HCT116 (cell line): ENCODE measurements around the gene OBSL1. TPM values are rescaled to one million over a fixed set of nuclear protein-coding genes. Genes with fewer than 3 reads are reported as not detected.

Source experiments
- ATAC-seq: fragments of 200-7000 bp; cut with Tn5 transposase; 2 replicates; pipeline ENCODE4 v1.9.1; 2020; ENCODE audit warnings: mild to moderate bottlenecking, moderate library complexity
- BruUV-seq: library from RNA; stranded (reverse); fragments of 400-500 nt; replicated peaks from 2 replicates; lab custom pipeline; 2021; lab: Mats Ljungman, UMichigan
- CTCF ChIA-PET: fragments of 300-600 bp; sonication (Branson Sonifier 250); formaldehyde crosslinking; loops from one replicate; lab custom pipeline; 2021; ENCODE audit warnings: antibody characterized with exemption; lab: Charles Lee
- POLR2A ChIA-PET: fragments of 300-600, 350-600 bp; sonication (Branson Sonifier 250); formaldehyde crosslinking; loops from one replicate; lab custom pipeline; 2021; ENCODE audit warnings: antibody characterized with exemption; lab: Charles Lee
- RAD21 ChIA-PET, 2 experiments: fragments of 300-600 bp; sonication (Branson Sonifier 250); formaldehyde crosslinking; loops; one replicate each; lab custom pipeline; 2023; ENCODE audit warnings: low total read pairs in 2 of 2; ENCODE audit not compliant: uncharacterized antibody in 2 of 2, unreplicated experiment in 2 of 2, low non-redundant PET in 1 of 2; lab: Charles Lee
- DNase-seq: peaks from one replicate; pipeline ENCODE4 v3.0.0-alpha.2; 2010; ENCODE audit warnings: low read depth, low spot score
- H2AFZ ChIP-seq: fragments of 200-600 bp; shearing (Covaris generic), sonication (generic); 2 replicates; pipeline ENCODE4 v1.6.1; 2017; ENCODE audit warnings: low read depth, mixed run types, mixed read lengths, antibody characterized with exemption, low read length; ENCODE audit not compliant: poor library complexity, severe bottlenecking
- H3K27ac ChIP-seq: 2 replicates; pipeline ENCODE4 v1.5.1; 2012; ENCODE audit warnings: low read depth, low read length
- H3K27me3 ChIP-seq: fragments of 200-600 bp; sonication (generic); 2 replicates; pipeline ENCODE4 v1.6.1; 2016; ENCODE audit warnings: mixed run types, low read length, mixed read lengths; ENCODE audit not compliant: insufficient read depth
- H3K36me3 ChIP-seq, 2 experiments: fragments of 200-500 bp in 1 of 2; fragments of 200-600 bp in 1 of 2; sonication (Bioruptor generic) in 1 of 2; sonication (generic) in 1 of 2; 2 replicates each; pipeline versions ENCODE4 v1.5.1 to v1.6.1; 2014 to 2016; ENCODE audit warnings: low read length in 2 of 2, inconsistent platforms in 1 of 2, mixed read lengths in 1 of 2, mixed run types in 1 of 2; ENCODE audit not compliant: insufficient read depth in 2 of 2, control insufficient read depth in 1 of 2
- H3K4me1 ChIP-seq, 2 experiments: fragments of 200-600 bp in 1 of 2; sonication (generic) in 1 of 2; 2 replicates each; pipeline versions ENCODE4 v1.5.1 to v1.6.1; 2012 to 2017; ENCODE audit warnings: low read length in 2 of 2, inconsistent platforms in 1 of 2, mild to moderate bottlenecking in 1 of 2, mixed read lengths in 1 of 2, mixed run types in 1 of 2, moderate library complexity in 1 of 2; ENCODE audit not compliant: insufficient read depth in 2 of 2, control insufficient read depth in 1 of 2
- H3K4me2 ChIP-seq: fragments of 200-600 bp; sonication (generic); 2 replicates; pipeline ENCODE4 v1.6.1; 2017; ENCODE audit warnings: mixed run types, low read length, mixed read lengths
- H3K4me3 ChIP-seq, 2 experiments: fragments of 200-600 bp in 1 of 2; sonication (generic) in 1 of 2; replicated peaks in 1 of 2; 2 replicates each; pipeline ENCODE4 v1.5.1; 2011 to 2016; ENCODE audit warnings: low read length in 2 of 2, control low read depth in 1 of 2, low read depth in 1 of 2, mild to moderate bottlenecking in 1 of 2, mixed read lengths in 1 of 2, mixed run types in 1 of 2
- H3K79me2 ChIP-seq: fragments of 200-600 bp; sonication (generic); 2 replicates; pipeline ENCODE4 v1.6.1; 2017; ENCODE audit warnings: mild to moderate bottlenecking, mixed run types, low read length, moderate library complexity, mixed read lengths; ENCODE audit not compliant: insufficient read depth
- H3K9ac ChIP-seq: fragments of 200-600 bp; sonication (generic); 2 replicates; pipeline ENCODE4 v1.6.1; 2016; ENCODE audit warnings: low read length, mixed read lengths
- H3K9me2 ChIP-seq: fragments of 200-600 bp; sonication (generic), shearing (Covaris generic); 2 replicates; pipeline ENCODE4 v1.6.1; 2017; ENCODE audit warnings: mixed run types, mild to moderate bottlenecking, moderate library complexity; ENCODE audit not compliant: insufficient read depth
- H3K9me3 ChIP-seq, 2 experiments: fragments of 200-500 bp in 1 of 2; fragments of 200-600 bp in 1 of 2; sonication (Bioruptor generic) in 1 of 2; sonication (generic) in 1 of 2; 2 replicates each; pipeline ENCODE4 v1.6.1; 2014 to 2017; ENCODE audit warnings: low read length in 2 of 2, mixed read lengths in 2 of 2, inconsistent platforms in 1 of 2, low read depth in 1 of 2, mild to moderate bottlenecking in 1 of 2, mixed run types in 1 of 2, moderate library complexity in 1 of 2; ENCODE audit not compliant: control insufficient read depth in 1 of 2, insufficient read depth in 1 of 2
- H4K20me1 ChIP-seq: fragments of 200-600 bp; sonication (generic), shearing (Covaris generic); 2 replicates; pipeline ENCODE4 v1.6.1; 2017; ENCODE audit warnings: mixed run types, mild to moderate bottlenecking, moderate library complexity; ENCODE audit not compliant: insufficient read depth
- ATF3 ChIP-seq: IDR thresholded peaks from 2 replicates; pipeline ENCODE4 v1.6.1; 2012
- CBX3 ChIP-seq: IDR thresholded peaks from 2 replicates; pipeline ENCODE4 v1.6.1; 2012; ENCODE audit warnings: low read depth
- CEBPB ChIP-seq: IDR thresholded peaks from 2 replicates; pipeline ENCODE4 v1.6.1; 2012; ENCODE audit warnings: low read depth
- EGR1 ChIP-seq: IDR thresholded peaks from 2 replicates; pipeline ENCODE4 v1.6.1; 2012; ENCODE audit warnings: low read depth
- ELF1 ChIP-seq: IDR thresholded peaks from 2 replicates; pipeline ENCODE4 v1.6.1; 2012; ENCODE audit warnings: low read depth, borderline replicate concordance
- EZH2 ChIP-seq: fragments of 200-600 bp; sonication (generic); IDR thresholded peaks from 2 replicates; pipeline ENCODE4 v1.6.1; 2017; ENCODE audit warnings: antibody characterized with exemption, mixed run types
- EZH2phosphoT487 ChIP-seq: fragments of 200-600 bp; IDR thresholded peaks from 2 replicates; pipeline ENCODE4 v1.6.1; 2018; ENCODE audit warnings: antibody characterized with exemption, borderline replicate concordance
- FOSL1 ChIP-seq: IDR thresholded peaks from 2 replicates; pipeline ENCODE4 v1.6.1; 2012; ENCODE audit warnings: low read depth
- JUND ChIP-seq: IDR thresholded peaks from 2 replicates; pipeline ENCODE4 v1.6.1; 2012
- MAX ChIP-seq: IDR thresholded peaks from 2 replicates; pipeline ENCODE4 v1.6.1; 2012
- POLR2A ChIP-seq: IDR thresholded peaks from 2 replicates; pipeline ENCODE4 v1.7.0; 2011; ENCODE audit warnings: borderline replicate concordance; ENCODE audit not compliant: insufficient read depth, insufficient read length; ENCODE audit errors: extremely low read depth
- POLR2AphosphoS5 ChIP-seq: IDR thresholded peaks from 2 replicates; pipeline ENCODE4 v1.6.1; 2011; ENCODE audit warnings: mild to moderate bottlenecking, low read depth, low read length, moderate library complexity
- RAD21 ChIP-seq: IDR thresholded peaks from 2 replicates; pipeline ENCODE4 v1.6.1; 2012; ENCODE audit warnings: low read depth, mild to moderate bottlenecking
- SIN3A ChIP-seq: IDR thresholded peaks from 2 replicates; pipeline ENCODE4 v1.6.1; 2012; ENCODE audit warnings: low read depth
- SP1 ChIP-seq: IDR thresholded peaks from 2 replicates; pipeline ENCODE4 v1.6.1; 2012; ENCODE audit warnings: low read depth
- SRF ChIP-seq: IDR thresholded peaks from 2 replicates; pipeline ENCODE4 v1.6.1; 2012; ENCODE audit warnings: low read depth
- TCF7L2 ChIP-seq: IDR thresholded peaks from 2 replicates; pipeline ENCODE4 v1.7.0; 2011; ENCODE audit warnings: borderline replicate concordance, inconsistent platforms; ENCODE audit not compliant: insufficient read depth, insufficient read length; ENCODE audit errors: extremely low read depth
- ZBTB33 ChIP-seq: IDR thresholded peaks from 2 replicates; pipeline ENCODE4 v1.6.1; 2011; ENCODE audit warnings: mild to moderate bottlenecking, low read length, moderate library complexity; ENCODE audit not compliant: insufficient replicate concordance; ENCODE audit errors: extremely low read depth
- ZNF274 ChIP-seq: fragments of 200-500 bp; sonication (Bioruptor generic); IDR thresholded peaks from 2 replicates; pipeline ENCODE4 v1.6.1; 2014; ENCODE audit warnings: mild to moderate bottlenecking, low read depth, low read length, inconsistent platforms
- intact Hi-C: fragments of 100-400 bp; cut with micrococcal nuclease; formaldehyde crosslinking; loops from 2 replicates; pipeline ENCODE4 v1.10.0; 2022
- total RNA-seq: library from RNA; stranded (reverse); gene quantifications from one replicate; pipeline ENCODE4 v1.2.1, GENCODE V29; 2021; ENCODE audit not compliant: unreplicated experiment

OBSL1 gene
- total RNA-seq, 1 experiment from 2014 or later, result 45.2 TPM

GRCh38 chr2:219557791-219558785, 13.3 kb downstream of the OBSL1 start:
- H2AFZ ChIP-seq, result no peak overlapping the region
- H3K27ac ChIP-seq, result no peak overlapping the region
- intact Hi-C loops, result no loop called here
- BruUV-seq, result no TSS peak
- H3K27me3 ChIP-seq, result no peaks in the 10 kb centered on the region
- H3K4me3 ChIP-seq, result no peak overlapping the region
- no peaks in the 10 kb centered on the region for H3K79me2 ChIP-seq
- H3K9me3 ChIP-seq, result no peaks in the 10 kb centered on the region
- ChIA-PET RAD21 (no interaction called here), POLR2A (no interaction called here), CTCF (no interaction called here)
- peaks cover 0 to 4% of the 10 kb centered on the region in 2 experiments; a peak in 1 of 4 replicates for H3K4me1 ChIP-seq
- H4K20me1 ChIP-seq, result no peaks in the 10 kb centered on the region
- TF ChIP-seq EZH2phosphoT487, result no peak
- no peak for TF ChIP-seq EGR1
- TF ChIP-seq SP1, result no peak
- TF ChIP-seq SIN3A, result no peak
- no peak for TF ChIP-seq CEBPB
- no peak for TF ChIP-seq TCF7L2
- no peak for TF ChIP-seq ZBTB33
- TF ChIP-seq FOSL1, result no peak
- no peak for TF ChIP-seq SRF
- no peak for TF ChIP-seq JUND
- no peak for TF ChIP-seq RAD21
- no peak for TF ChIP-seq ZNF274
- TF ChIP-seq EZH2, result no peak
- TF ChIP-seq ATF3, result no peak
- TF ChIP-seq POLR2A, result no peak
- TF ChIP-seq ELF1, result no peak
- no peak for TF ChIP-seq MAX
- TF ChIP-seq CBX3, result no peak
- no peak for TF ChIP-seq POLR2AphosphoS5
- ATAC-seq, result no peak
- no peak for DNase-seq
- no peak overlapping the region for H3K9ac ChIP-seq
- H3K36me3 ChIP-seq, result no peaks in the 10 kb centered on the region
- H3K9me2 ChIP-seq, result no peaks in the 10 kb centered on the region
- no peak overlapping the region for H3K4me2 ChIP-seq
